Left lobe of liver (tissue), 2 donors: ENCODE results near the gene SLC25A47. TPM values are rescaled to one million over a fixed set of nuclear protein-coding genes. Genes with fewer than 3 reads are reported as not detected.
"Not testable (repeated sequence)": the region's sequence is repeated elsewhere in the genome, so short reads cannot be mapped to it uniquely, and the experiment has no call there.

Experiments used
- ATAC-seq: fragments of 200-7000 bp; cut with Tn5 transposase; one replicate; pipeline ENCODE4 v1.9.1; 2020; ENCODE audit warnings: mild to moderate bottlenecking, moderate library complexity
- DNase-seq: peaks from one replicate; pipeline ENCODE4 v3.0.0-alpha.2; 2020; ENCODE audit warnings: low spot score
- total RNA-seq: library from RNA; stranded (reverse); gene quantifications from one replicate; pipeline ENCODE4 v1.2.1, GENCODE V29; 2021
- donor health status: DM: no; HTN: no; CAD: no; lungs with moderate emphysema.
- donor health status: DM: no; HTN: yes; CAD: no.

SLC25A47 gene
- 191 TPM for total RNA-seq

DNA sequence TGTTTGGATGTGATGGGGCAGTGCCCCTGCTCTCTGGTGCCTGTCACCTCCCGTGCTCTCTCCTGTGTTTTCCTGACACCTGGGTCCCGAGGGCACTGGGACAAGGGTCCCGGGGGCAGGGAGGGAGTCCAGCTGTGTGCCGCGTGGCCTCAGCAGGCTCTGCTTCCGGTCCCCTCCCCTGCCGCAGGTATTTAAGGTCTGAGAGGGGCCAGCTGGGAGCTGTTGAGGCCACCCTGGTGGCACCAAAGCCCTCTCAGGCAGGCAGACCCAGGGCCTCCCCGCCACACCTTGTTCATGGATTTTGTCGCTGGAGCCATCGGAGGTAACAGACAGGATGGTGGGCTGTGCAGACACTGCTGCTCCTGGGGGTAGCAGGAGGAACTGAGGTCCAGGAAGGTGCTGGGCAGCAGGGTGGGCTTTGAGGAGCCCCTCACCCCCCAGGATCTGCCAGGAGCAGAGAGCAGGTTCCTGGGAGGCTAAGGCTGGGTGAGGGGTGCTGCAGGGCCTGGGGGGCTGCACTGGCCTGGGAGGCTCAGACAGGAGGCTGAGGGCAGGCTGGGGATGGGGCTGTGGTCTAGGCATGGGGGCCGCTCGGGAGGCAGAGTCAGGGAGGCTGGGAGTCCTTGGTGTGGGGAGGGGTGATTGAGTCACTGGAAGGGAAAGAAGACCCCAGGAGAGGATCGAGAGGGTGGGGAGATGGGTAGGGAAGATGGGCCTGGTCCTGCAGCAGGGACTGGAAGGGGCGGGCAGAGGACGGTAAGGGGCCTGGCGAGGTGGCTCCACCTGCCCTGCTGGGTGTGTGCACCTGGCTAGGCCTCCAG lies at the start of gene SLC25A47:
SLC25A47 (plus strand) TSS at position 219 of the 821 bp plus-strand sequence; CDS start at position 295, 76 bp downstream.
- DNase-seq (peak; percentile 96), ATAC-seq (peak; percentile 64)

DNA sequence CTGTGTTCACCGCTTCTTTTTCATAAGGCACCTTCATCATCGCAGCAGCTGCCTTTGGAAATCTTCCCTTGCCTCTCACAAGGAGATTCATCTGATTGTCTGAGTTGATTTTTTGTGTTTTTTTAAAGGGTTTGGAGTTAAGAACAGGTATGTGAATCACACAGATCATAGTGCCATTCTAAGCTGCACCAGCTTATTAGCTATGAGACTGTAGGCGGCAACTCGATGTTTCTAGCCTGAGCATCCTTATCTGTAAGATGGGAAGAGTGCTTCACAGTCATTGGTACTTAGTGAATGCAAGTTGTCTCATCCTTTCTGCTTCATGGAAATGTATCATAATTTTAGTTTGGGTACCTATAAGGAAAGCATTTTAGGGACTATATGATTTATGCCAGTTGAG lies 48.9 kb upstream of the SLC25A47 start:
- ATAC-seq: no peak

DNA sequence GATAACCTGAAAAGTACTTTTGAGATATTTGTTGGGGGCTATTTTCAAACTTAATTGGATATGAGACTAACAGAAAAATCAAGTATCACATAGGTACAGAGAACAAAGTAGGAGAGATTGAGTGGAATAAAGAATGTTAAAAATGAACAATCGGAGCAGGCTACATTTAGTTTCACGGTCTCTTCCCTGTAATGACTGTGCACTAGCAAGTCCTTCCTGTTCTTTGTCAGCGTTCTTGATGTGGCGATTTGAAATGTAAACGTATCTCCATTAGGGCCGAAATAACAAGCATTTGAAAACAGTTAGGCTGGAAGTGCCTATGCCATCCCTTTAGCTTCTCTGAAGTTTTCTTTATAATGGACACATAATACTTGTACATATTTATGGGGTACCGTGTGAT lies 47.9 kb upstream of the SLC25A47 start:
- ATAC-seq: no peak
- no peak for DNase-seq

More for the DNA sequence above, 48.9 kb upstream of the SLC25A47 start:
- DNase-seq: no peak

DNA sequence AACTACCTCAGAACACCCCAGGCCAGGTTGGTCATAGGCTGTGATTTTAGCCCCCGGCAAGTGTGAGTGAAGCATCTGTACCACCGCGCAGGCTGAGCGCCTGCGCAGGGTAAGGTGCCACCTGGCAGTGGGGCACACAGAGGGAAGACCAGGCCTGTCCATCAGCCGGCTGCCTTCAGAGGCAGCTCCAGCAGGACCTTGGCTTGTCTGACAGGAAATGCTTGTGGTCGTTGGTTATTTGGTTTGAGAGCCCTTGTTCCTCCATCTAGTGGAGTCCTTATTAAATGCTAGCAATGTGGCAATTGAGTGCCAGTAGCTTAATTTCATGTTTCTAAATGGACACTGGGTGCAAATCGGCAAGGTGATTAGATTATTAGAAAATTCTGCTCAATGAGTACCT lies 44.4 kb upstream of the SLC25A47 start:
- ATAC-seq: peak; percentile 9
- DNase-seq: peak; percentile 33

DNA sequence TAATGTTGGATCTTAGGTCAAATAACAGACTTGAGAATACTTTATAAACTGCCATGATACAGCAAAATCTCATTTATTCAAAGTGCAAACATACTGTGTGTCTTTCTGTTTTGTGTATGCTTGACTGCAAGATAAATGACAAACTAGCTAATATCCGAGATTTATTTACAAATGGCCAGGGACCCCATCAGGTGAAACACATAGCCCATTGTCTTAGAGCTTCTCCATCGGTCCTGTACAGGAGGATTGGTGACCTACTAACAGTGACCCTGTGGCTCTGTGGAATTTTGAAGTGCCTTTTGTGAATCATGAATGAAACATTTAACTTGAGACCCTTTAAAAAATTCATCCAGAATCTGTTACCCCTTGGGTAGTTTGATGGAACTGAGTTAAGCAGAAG lies 44.0 kb upstream of the SLC25A47 start:
- no peak for DNase-seq
- no peak for ATAC-seq

GRCh38 chr14:100279563-100279962 lies 43.6 kb upstream of the SLC25A47 start:
- DNase-seq: peak; percentile 40
- peak; percentile 10 for ATAC-seq

DNA sequence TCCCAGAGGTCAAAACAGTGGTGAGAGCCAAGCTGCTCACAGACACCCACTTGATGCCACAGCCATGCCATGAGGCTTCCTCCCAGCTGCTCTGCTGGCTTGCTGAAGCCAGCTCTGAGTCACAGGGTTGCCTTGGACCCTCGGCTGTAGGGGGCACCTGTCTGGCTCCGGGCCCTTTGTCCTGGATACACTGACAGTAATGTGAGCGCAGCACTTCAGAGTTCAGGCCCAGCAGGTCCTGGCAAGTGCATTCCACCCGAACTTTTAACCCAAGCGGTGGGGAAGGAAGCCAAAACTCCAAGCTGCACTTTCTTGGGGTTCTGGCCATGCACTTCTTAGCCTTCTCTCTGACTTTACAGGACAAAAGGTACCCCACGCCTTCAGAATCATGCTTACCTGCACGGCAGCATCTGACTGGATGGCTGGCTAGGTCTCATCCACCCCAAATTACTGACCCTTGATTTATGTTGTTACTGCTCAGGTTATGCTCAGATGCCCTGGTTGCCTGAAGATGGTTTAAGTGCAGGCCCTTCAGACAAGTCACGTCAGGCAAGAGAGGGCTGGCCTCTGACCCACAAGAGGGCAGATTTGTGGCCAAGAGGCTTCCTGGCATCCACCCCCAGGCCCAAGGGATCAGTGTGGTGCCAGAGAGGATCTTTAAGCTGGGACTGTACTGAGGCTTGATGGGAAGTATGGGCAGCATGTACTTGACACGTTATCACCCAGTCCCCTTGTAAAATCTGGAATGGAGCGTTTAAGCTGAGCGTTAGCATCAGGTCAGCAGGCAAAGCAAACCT lies 41.7 kb upstream of the SLC25A47 start:
- ATAC-seq (no peak), DNase-seq (peak; percentile 38)

DNA sequence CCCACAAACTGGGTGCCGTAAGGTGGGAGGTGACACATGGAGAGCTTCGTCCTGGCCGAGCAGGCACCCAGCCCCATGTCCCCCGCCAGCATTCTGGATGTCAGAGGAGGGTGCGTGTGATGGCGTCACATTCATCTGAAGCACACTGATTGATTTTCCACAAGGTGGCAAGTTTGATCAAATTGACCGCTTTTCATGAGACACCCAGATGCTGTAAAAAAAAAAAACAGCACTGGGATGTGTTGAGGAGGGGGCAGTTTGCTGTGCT lies 41.1 kb upstream of the SLC25A47 start:
- no peak for DNase-seq
- ATAC-seq: no peak

GRCh38 chr14:100282766-100283419 lies 40.2 kb upstream of the SLC25A47 start:
- peak; percentile 33 for DNase-seq
- ATAC-seq: no peak

- ATAC-seq: not testable (repeated sequence)
- DNase-seq: peak; percentile 27
These were observed 39.7 kb upstream of the SLC25A47 start for GRCh38 chr14:100283436-100283835.

GRCh38 chr14:100283984-100284881 lies 38.9 kb upstream of the SLC25A47 start:
- DNase-seq (peak; percentile 46), ATAC-seq (no peak)

- ATAC-seq (peak; percentile 93), DNase-seq (peak; percentile 77)
These were observed 37.9 kb upstream of the SLC25A47 start for GRCh38 chr14:100285021-100285912.

GRCh38 chr14:100285913-100286400 lies 37.2 kb upstream of the SLC25A47 start:
- no peak for DNase-seq
- ATAC-seq: no peak

GRCh38 chr14:100286484-100287191 lies 36.5 kb upstream of the SLC25A47 start:
- ATAC-seq (no peak), DNase-seq (peak; percentile 46)

DNA sequence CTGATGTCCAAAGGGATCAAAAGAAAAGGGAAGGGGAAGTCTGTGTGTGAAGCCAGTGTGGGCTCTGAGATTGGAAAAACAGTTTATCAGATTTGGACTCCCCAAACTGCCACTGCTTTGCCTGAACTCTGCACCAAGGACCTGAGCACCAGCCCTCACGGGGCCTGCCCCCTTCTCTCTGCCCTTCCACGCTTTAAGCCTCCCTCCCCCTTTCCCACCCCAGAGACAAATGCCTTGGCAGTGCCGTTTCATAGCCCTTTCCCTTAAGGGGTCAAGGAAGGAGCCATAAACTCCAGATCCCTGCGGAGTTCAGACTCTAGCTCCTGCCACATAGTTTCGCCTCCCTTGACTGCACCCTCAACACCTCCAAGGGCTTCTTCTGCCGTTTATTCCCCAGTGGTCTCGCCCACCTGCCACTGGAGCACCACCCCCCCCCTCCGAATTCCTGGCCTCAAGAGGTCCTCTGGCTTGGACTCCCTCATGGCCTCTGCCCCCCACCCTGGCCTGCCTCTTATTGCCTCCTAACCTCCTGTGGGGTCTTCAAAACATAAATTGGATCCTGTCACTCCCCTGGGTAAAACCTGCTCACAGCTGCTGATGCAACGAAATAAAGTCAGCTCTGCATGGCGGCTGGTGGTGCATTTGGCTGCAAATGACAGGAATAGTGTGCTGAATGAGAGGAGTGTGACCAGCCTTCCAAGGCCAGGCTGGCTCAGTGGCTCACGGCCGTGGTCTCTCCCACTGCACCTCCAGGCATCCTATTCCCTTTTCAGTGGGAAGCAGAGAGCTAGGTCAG lies 35.7 kb upstream of the SLC25A47 start:
- DNase-seq: peak; percentile 41

GRCh38 chr14:100287998-100288295 lies 35.2 kb upstream of the SLC25A47 start:
- not testable (repeated sequence) for ATAC-seq
- DNase-seq: peak; percentile 35

More for the DNA sequence above, 35.7 kb upstream of the SLC25A47 start:
- no peak for ATAC-seq

DNA sequence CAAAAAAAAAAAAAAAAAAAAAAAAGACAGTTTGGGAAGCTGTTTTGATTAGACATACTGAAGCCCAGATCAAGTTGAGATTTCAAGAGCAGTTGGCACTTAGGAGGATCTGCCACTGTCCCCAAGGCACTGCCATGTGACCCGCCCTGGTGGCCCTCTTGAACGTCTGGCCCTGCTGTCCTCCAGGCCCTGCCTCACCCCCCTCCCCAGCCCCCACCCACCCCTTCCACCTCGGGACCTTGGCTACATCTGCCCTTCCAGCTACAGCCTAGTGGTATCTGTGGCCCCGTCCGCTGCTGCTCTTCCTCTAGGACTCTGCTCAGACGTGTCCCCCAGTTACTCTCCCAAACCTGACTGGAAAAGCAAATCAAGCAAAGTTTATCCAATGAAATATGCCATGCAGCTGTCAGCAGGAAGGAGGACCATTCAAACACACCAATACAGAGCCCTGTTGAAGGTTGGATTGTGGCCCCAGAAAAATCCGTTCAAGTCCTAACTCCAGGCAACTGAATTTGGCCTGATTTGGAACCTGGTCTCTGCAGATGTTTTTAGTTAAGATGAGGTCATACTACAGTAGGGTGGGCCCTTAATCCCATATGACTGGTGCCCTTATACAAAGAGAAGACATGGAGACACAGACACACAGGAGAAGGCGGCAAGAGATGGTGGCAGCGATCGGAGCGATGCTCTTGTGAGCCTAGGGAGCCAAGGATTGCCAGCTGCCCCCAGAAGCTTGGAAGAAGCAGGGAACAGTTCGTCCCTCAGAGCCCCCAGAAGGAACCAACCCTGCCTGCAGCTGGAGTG lies 34.6 kb upstream of the SLC25A47 start:
- DNase-seq (no peak), ATAC-seq (no peak)
